Measurements from ENCODE around the gene LPGAT1. TPM values are rescaled to one million over a fixed set of nuclear protein-coding genes. Genes with fewer than 3 reads are reported as not detected.

The LPGAT1 gene
- total RNA-seq, 1 donor from 2014 or later, result 5.7 TPM

GRCh38 chr1:211808475-211808874, 22.1 kb downstream of the LPGAT1 start:
- Mint-ChIP-seq H3K4me3 (no peak overlapping the region), H3K27me3 (ENCODE audit: insufficient read depth, low read depth) (no peaks in the 10 kb centered on the region), H3K27ac (no peak overlapping the region), H3K4me1 (no peaks in the 10 kb centered on the region), H3K36me3 (peaks cover 38% of the 10 kb centered on the region), H3K9me3 (peaks cover 24% of the 10 kb centered on the region)
- Histone ChIP-seq H3K4me2 (no peak overlapping the region), H3F3A (ENCODE audit: low read depth) (no peaks in the 10 kb centered on the region), H3K27ac (no peak overlapping the region), H3K79me2 (ENCODE audit: low read depth) (no peaks in the 10 kb centered on the region), H3K9ac (no peak overlapping the region), H3K27me3 (no peaks in the 10 kb centered on the region), H3K4me3 (no peak overlapping the region), H4K20me1 (ENCODE audit: low read depth) (no peaks in the 10 kb centered on the region), H3K36me3 (no peaks in the 10 kb centered on the region), H3K9me3 (ENCODE audit: low read depth) (no peaks in the 10 kb centered on the region), H3K4me1 (no peaks in the 10 kb centered on the region), H2AFZ (replicated peaks) (no peak overlapping the region)
- TF ChIP-seq, protein P1, sequence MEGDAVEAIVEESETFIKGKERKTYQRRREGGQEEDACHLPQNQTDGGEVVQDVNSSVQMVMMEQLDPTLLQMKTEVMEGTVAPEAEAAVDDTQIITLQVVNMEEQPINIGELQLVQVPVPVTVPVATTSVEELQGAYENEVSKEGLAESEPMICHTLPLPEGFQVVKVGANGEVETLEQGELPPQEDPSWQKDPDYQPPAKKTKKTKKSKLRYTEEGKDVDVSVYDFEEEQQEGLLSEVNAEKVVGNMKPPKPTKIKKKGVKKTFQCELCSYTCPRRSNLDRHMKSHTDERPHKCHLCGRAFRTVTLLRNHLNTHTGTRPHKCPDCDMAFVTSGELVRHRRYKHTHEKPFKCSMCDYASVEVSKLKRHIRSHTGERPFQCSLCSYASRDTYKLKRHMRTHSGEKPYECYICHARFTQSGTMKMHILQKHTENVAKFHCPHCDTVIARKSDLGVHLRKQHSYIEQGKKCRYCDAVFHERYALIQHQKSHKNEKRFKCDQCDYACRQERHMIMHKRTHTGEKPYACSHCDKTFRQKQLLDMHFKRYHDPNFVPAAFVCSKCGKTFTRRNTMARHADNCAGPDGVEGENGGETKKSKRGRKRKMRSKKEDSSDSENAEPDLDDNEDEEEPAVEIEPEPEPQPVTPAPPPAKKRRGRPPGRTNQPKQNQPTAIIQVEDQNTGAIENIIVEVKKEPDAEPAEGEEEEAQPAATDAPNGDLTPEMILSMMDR (IDR thresholded peaks at IDR 0.05), result no peak
- TF ChIP-seq EZH2phosphoT487 (IDR thresholded peaks at IDR 0.05) (no peak), EZH2 (IDR thresholded peaks at IDR 0.05) (no peak)
- no peak for DNase-seq (ENCODE audit: low spot score)

DNA sequence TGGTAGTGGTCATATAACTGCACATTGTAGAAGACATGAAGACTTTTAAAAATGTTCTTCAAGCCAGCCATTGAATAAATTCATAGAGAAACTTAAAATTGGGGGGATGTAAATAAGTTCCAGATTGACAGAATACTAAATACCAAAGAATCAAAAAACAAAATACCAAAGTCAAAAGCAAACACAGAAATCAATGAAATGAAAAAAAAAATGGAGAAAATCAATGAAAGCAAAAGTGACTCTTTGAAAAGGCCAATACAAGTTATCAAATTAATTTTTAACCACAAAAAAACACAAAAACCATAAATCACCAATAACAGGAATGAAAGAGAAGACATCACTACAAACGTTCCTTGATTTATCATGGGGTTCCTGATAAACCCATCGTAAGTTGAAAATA, 25.6 kb downstream of the LPGAT1 start:
- Histone ChIP-seq H3K4me2 (no peak overlapping the region), H3F3A (ENCODE audit: low read depth) (no peaks in the 10 kb centered on the region), H3K9ac (no peak overlapping the region), H3K9me3 (ENCODE audit: low read depth) (peaks cover 7% of the 10 kb centered on the region), H3K27ac (no peak overlapping the region), H3K4me1 (no peaks in the 10 kb centered on the region), H3K4me3 (no peak overlapping the region), H3K79me2 (ENCODE audit: low read depth) (no peaks in the 10 kb centered on the region), H3K36me3 (no peaks in the 10 kb centered on the region), H3K27me3 (no peaks in the 10 kb centered on the region), H4K20me1 (ENCODE audit: low read depth) (no peaks in the 10 kb centered on the region), H2AFZ (replicated peaks) (no peak overlapping the region)
- Mint-ChIP-seq H3K4me1 (no peaks in the 10 kb centered on the region), H3K27ac (no peak overlapping the region), H3K36me3 (peaks cover 46% of the 10 kb centered on the region), H3K4me3 (no peak overlapping the region), H3K9me3 (peaks cover 40% of the 10 kb centered on the region), H3K27me3 (ENCODE audit: insufficient read depth, low read depth) (peaks cover 2% of the 10 kb centered on the region)
- TF ChIP-seq, protein P1 (IDR thresholded peaks at IDR 0.05), result no peak
- TF ChIP-seq EZH2 (IDR thresholded peaks at IDR 0.05) (no peak), EZH2phosphoT487 (IDR thresholded peaks at IDR 0.05) (no peak)
- DNase-seq (ENCODE audit: low spot score), result no peak

- no peak overlapping the region for H2AFZ ChIP-seq (replicated peaks)
- no peak overlapping the region for H3K4me3 Mint-ChIP-seq
- H3K36me3 Mint-ChIP-seq, result peaks cover 22% of the 10 kb centered on the region
- H3K27me3 ChIP-seq, result no peaks in the 10 kb centered on the region
- no peaks in the 10 kb centered on the region for H3K79me2 ChIP-seq (ENCODE audit: low read depth)
- no peaks in the 10 kb centered on the region for H3K4me1 ChIP-seq
- peaks cover 21% of the 10 kb centered on the region for H3K9me3 Mint-ChIP-seq
- no peaks in the 10 kb centered on the region for H3K4me1 Mint-ChIP-seq
- H3K9me3 ChIP-seq (ENCODE audit: low read depth), result peaks cover 7% of the 10 kb centered on the region
- no peaks in the 10 kb centered on the region for H3F3A ChIP-seq (ENCODE audit: low read depth)
- H4K20me1 ChIP-seq (ENCODE audit: low read depth), result no peaks in the 10 kb centered on the region
- TF ChIP-seq EZH2phosphoT487 (IDR thresholded peaks at IDR 0.05) (no peak), EZH2 (IDR thresholded peaks at IDR 0.05) (no peak)
- TF ChIP-seq, protein P1 (IDR thresholded peaks at IDR 0.05), result no peak
- no peak overlapping the region for H3K9ac ChIP-seq
- peaks cover 2% of the 10 kb centered on the region for H3K27me3 Mint-ChIP-seq (ENCODE audit: insufficient read depth, low read depth)
- DNase-seq (ENCODE audit: low spot score), result no peak
- H3K27ac Mint-ChIP-seq, result no peak overlapping the region
- no peak overlapping the region for H3K4me2 ChIP-seq
- no peak overlapping the region for H3K27ac ChIP-seq
- H3K36me3 ChIP-seq, result no peaks in the 10 kb centered on the region
- H3K4me3 ChIP-seq, result no peak overlapping the region
Observed at GRCh38 chr1:211800925-211801607, 29.5 kb downstream of the LPGAT1 start.
